22Rv1 (cell line): ENCODE measurements around the gene GTF2B.

Source experiments
- CTCF ChIP-seq: fragments of 450-650 bp; IDR thresholded peaks from 2 replicates; pipeline ENCODE4 v1.5.1; 2017; ENCODE audit warnings: mild to moderate bottlenecking
- ZFX ChIP-seq: fragments of 450-650 bp; IDR thresholded peaks from 2 replicates; pipeline ENCODE4 v1.6.1; 2017; ENCODE audit warnings: antibody characterized with exemption, borderline replicate concordance

- TF ChIP-seq CTCF: no peak
- no peak for TF ChIP-seq ZFX
Measured at GRCh38 chr1:88892357-88892877, 1.1 kb upstream of the GTF2B start.
